GM12864 (cell line): ENCODE results near the gene ETV7.

Experiments used
- DNase-seq: peaks from one replicate; pipeline ENCODE4 v3.0.0-alpha.2; 2011; ENCODE audit warnings: low read depth
- H3K4me3 ChIP-seq: 2 replicates; pipeline ENCODE4 v1.5.1; 2011; ENCODE audit warnings: mild to moderate bottlenecking, low read depth, low read length, control low read depth
- TF ChIP-seq, protein P1 (sequence below): IDR thresholded peaks from 2 replicates; pipeline ENCODE4 v1.5.1; 2011; ENCODE audit warnings: low read depth, mild to moderate bottlenecking, moderate library complexity, low read length, control low read depth, inconsistent platforms; ENCODE audit errors: missing control alignments

ETV7 gene

DNA sequence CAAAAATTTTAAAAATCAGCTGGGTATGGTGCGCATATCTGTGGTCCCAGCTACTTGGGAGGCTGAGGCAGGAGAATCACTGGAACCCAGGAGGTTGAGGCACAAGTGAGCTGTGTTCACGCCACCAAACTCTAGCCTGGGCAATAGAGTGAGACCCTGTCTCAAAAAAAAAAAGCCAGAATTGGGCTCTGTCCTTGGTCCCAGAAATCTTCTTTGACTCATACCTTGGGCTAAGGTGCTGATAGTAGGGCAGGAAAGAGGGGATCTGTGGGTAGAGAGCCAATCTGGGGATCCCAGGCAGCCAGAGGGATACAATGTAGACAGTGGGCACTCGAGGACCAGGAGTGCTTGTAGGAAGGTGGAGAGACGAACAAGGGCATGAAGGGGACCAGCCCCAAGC, 13.3 kb downstream of the ETV7 start:
- no peak overlapping the region for H3K4me3 ChIP-seq
- no peak for DNase-seq
- TF ChIP-seq, protein P1, sequence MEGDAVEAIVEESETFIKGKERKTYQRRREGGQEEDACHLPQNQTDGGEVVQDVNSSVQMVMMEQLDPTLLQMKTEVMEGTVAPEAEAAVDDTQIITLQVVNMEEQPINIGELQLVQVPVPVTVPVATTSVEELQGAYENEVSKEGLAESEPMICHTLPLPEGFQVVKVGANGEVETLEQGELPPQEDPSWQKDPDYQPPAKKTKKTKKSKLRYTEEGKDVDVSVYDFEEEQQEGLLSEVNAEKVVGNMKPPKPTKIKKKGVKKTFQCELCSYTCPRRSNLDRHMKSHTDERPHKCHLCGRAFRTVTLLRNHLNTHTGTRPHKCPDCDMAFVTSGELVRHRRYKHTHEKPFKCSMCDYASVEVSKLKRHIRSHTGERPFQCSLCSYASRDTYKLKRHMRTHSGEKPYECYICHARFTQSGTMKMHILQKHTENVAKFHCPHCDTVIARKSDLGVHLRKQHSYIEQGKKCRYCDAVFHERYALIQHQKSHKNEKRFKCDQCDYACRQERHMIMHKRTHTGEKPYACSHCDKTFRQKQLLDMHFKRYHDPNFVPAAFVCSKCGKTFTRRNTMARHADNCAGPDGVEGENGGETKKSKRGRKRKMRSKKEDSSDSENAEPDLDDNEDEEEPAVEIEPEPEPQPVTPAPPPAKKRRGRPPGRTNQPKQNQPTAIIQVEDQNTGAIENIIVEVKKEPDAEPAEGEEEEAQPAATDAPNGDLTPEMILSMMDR, result no peak

DNA sequence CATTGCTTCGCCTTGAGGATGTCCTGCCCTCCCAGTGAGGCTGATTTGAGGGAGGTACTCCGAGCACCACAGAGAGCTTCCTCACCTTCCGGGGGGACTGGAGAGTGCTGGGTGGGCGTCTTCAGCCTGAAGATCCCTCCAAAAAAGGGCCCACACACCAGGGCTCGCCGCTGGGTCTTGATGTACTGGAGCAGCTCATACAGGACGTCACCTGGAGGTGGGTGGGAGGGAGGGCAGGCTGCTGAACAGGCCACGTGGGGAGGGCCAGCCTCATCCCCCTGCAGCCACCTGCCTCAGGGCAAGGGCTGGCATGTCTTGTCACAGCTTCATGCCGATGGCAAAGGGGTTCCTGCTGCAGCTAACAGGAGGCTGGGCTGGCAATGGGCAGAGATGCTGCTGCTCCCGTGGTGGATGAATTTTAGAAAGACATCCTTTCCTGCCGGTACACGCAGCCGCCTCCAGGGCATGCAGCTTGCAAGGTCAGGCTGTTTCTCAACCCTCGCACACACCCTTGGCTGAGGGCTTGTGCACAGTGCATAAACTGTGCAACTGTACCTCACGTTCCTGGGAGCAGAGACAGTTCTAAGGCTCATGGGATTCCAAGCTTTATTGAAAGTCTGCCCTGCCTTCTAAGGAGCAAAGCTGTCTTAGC, 14.0 kb downstream of the ETV7 start:
- H3K4me3 ChIP-seq, result no peak overlapping the region
- TF ChIP-seq, protein P1, result no peak
- no peak for DNase-seq

DNA sequence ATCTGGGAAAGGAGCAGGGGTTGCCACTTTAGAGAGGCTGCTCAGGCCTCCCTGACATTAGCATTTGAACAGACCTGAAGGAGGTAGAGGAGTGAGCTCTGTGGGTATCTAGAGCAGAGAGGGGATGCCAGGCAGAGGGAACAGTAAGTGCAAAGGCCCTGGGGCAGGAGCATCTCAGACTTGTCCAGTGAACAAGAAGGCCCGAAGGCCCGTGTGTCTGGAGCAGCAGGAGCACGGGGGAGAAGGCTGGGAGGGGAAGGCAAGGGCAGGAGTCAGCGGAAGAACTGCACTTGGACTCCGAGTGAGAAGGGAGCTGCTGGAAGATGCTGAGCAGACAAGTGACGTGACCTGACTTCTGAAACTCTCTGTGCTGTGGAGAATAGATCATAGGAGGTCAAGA, 15.4 kb downstream of the ETV7 start:
- H3K4me3 ChIP-seq, result no peak overlapping the region
- no peak for DNase-seq
- TF ChIP-seq, protein P1, result no peak

DNA sequence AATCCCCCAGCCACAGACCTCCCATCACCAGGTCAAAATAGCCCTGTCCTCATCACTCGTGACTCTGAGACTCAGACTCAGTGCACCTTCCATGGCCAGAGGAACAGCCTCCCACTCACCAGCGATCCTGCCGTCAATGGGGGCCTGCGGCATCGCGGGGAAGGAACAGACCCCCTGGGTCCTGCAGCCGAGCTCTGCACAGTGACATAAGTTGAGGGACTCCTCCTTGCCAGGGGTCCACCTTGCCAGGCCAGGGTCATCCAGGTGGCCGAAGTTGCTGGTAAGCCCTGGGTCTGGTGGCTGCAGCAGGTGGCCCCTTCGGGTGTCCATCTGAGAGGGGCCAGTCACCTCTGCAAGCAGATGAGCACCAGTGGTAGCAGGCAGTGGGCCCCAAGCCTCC, 16.3 kb downstream of the ETV7 start:
- no peak overlapping the region for H3K4me3 ChIP-seq
- no peak for DNase-seq
- TF ChIP-seq, protein P1, result no peak

DNA sequence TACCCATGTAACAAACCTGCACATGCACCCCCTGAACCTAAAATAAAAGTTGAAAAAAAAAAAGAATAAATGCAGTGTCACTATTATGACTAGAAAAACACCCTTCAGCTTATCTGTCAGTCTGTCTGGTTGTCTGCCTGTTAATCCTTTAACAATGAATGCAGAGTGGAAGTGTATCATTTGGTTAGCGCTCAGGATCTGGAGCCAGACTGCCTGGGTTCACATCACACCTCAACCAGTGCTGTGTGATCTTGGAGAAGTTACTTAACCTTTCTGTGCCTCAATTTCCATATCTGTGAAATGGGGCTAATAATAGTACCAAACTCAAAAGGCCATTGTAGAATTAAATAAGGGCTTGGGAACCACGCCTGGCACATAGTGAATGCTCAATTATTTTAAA, 16.8 kb downstream of the ETV7 start:
- DNase-seq, result no peak
- no peak overlapping the region for H3K4me3 ChIP-seq
- TF ChIP-seq, protein P1, result no peak

DNA sequence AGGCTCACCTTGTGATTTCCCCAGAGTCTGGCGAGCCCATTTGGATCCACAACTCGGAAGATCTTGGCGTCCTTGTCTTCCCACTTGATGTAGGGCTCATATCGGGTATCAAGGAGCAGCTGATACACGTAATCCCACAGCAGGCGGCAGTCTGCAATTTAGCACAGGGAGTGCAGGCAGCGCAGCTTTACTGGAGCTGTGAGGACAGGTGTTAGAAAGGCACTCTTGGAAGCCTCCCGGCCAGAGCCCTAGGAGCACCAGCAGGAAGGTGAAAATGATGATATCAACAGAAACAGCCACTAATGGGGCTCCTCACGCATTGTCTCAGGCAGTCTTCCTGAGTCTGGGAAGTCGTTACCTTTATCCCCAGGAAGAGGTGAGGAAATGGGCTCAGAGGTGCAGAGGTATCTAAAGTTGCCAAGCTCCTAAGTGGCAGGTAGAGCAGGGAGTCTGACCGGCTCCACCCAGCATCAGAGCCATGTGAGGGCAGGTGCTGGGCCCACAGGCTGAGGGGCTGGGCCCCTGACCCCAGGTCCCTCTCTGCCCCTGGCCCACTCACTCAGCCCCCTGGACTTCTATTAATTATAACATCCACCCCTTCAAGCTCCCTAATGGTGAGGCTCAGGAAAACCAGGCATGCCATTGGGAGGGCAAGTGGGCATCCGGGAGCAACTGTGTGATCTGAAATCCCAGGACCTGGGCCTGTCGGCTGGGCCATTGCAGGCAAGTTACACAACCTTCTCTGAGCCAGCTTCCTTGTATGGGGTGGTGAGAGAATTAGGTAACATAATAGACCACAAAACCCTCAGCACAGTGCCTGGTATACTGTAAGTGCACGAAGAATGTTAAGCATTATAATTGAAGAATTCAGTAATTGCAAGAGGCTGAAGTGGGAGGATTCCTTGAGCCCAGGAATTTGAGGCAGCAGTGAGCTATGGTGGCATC, 18.3 kb downstream of the ETV7 start:
- TF ChIP-seq, protein P1, result no peak
- no peak overlapping the region for H3K4me3 ChIP-seq
- DNase-seq, result no peak

DNA sequence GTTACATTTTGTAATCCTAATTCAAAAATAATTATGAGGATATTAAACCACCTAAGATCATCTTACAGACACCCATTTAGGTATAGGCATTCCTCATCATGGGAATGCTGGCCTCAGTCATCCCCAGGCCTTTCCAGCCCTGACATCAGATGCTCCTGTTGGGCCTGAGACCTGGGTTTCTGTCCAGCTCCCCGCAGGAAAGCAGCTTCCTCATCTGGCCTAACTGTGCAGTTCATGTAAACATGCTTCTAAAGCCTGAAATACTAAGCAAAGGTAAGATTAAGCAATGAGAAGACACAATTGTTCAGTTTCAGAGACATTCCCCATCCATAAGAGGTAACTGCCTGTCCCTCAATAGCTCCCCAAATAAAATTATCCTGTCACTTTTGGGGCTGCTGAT, 19.0 kb downstream of the ETV7 start:
- TF ChIP-seq, protein P1, result no peak
- H3K4me3 ChIP-seq, result no peak overlapping the region

More for the DNA sequence above, 19.0 kb downstream of the ETV7 start:
- DNase-seq, result no peak
